Trophoblast cell (in vitro differentiated cells and primary cell): ENCODE data around the gene AEBP1.

Experiments
- DNase-seq, 2 donors: peaks; one replicate each; pipeline ENCODE4 v3.0.0-alpha.2; 2016
- H2AFZ ChIP-seq: 2 replicates; pipeline ENCODE4 v1.6.1; 2013; ENCODE audit warnings: low read length, moderate library complexity, mild to moderate bottlenecking; ENCODE audit not compliant: insufficient read depth, poor library complexity
- H2AK5ac ChIP-seq: 2 replicates; pipeline ENCODE4 v1.6.1; 2013; ENCODE audit warnings: mild to moderate bottlenecking, low read length
- H2BK120ac ChIP-seq: 2 replicates; pipeline ENCODE4 v1.6.1; 2013; ENCODE audit warnings: low read length, mild to moderate bottlenecking, moderate library complexity; ENCODE audit not compliant: insufficient read depth, poor library complexity
- H2BK12ac ChIP-seq: 2 replicates; pipeline ENCODE4 v1.6.1; 2013; ENCODE audit warnings: mild to moderate bottlenecking, low read length, moderate library complexity
- H2BK5ac ChIP-seq: 2 replicates; pipeline ENCODE4 v1.6.1; 2013; ENCODE audit warnings: low read length, low read depth, moderate library complexity, mild to moderate bottlenecking; ENCODE audit not compliant: poor library complexity
- H3K14ac ChIP-seq: 2 replicates; pipeline ENCODE4 v1.6.1; 2013; ENCODE audit warnings: mild to moderate bottlenecking, low read length
- H3K18ac ChIP-seq: 2 replicates; pipeline ENCODE4 v1.6.1; 2013; ENCODE audit warnings: mild to moderate bottlenecking, low read length
- H3K23ac ChIP-seq: 2 replicates; pipeline ENCODE4 v1.6.1; 2013; ENCODE audit warnings: low read length
- H3K27ac ChIP-seq: 2 replicates; pipeline ENCODE4 v1.5.1; 2013; ENCODE audit warnings: low read depth, mild to moderate bottlenecking, inconsistent platforms, low read length, moderate library complexity
- H3K27me3 ChIP-seq: 2 replicates; pipeline ENCODE4 v1.6.1; 2013; ENCODE audit warnings: inconsistent platforms, mild to moderate bottlenecking, low read length, moderate library complexity; ENCODE audit not compliant: insufficient read depth
- H3K36me3 ChIP-seq, 2 experiments: 1 replicate in 1 of 2; 2 replicates in 1 of 2; pipeline ENCODE4 v1.6.1; 2013; ENCODE audit warnings: low read length in 2 of 2, mild to moderate bottlenecking in 2 of 2, moderate library complexity in 1 of 2; ENCODE audit not compliant: insufficient read depth in 2 of 2, control insufficient read depth in 1 of 2
- H3K4ac ChIP-seq: 2 replicates; pipeline ENCODE4 v1.6.1; 2013; ENCODE audit warnings: low read depth, mild to moderate bottlenecking, low read length, moderate library complexity
- H3K4me1 ChIP-seq, 2 experiments: 1 replicate in 1 of 2; 2 replicates in 1 of 2; pipeline ENCODE4 v1.6.1; 2013; ENCODE audit warnings: low read length in 2 of 2, mild to moderate bottlenecking in 2 of 2, moderate library complexity in 1 of 2; ENCODE audit not compliant: insufficient read depth in 2 of 2, control insufficient read depth in 1 of 2
- H3K4me2 ChIP-seq: 2 replicates; pipeline ENCODE4 v1.6.1; 2013; ENCODE audit warnings: inconsistent platforms, mild to moderate bottlenecking, low read length, moderate library complexity
- H3K4me3 ChIP-seq: 2 replicates; pipeline ENCODE4 v1.5.1; 2013; ENCODE audit warnings: mild to moderate bottlenecking, low read depth, low read length, inconsistent platforms
- H3K79me1 ChIP-seq: one replicate; pipeline ENCODE4 v1.6.1; 2013; ENCODE audit warnings: low read length
- H3K79me2 ChIP-seq: 2 replicates; pipeline ENCODE4 v1.6.1; 2013; ENCODE audit warnings: low read length, mild to moderate bottlenecking; ENCODE audit not compliant: control insufficient read depth, insufficient read depth, poor library complexity
- H3K9ac ChIP-seq: 2 replicates; pipeline ENCODE4 v1.6.1; 2013; ENCODE audit warnings: mild to moderate bottlenecking, low read length
- H3K9me3 ChIP-seq: 2 replicates; pipeline ENCODE4 v1.6.1; 2013; ENCODE audit warnings: low read depth, mild to moderate bottlenecking, control low read depth, inconsistent platforms, low read length; ENCODE audit not compliant: insufficient read depth
- H4K12ac ChIP-seq: 2 replicates; pipeline ENCODE4 v1.6.1; 2013; ENCODE audit warnings: low read depth, mild to moderate bottlenecking, low read length, moderate library complexity
- H4K8ac ChIP-seq: 2 replicates; pipeline ENCODE4 v1.6.1; 2013; ENCODE audit warnings: low read depth, mild to moderate bottlenecking, low read length, moderate library complexity
- H4K91ac ChIP-seq: one replicate; pipeline ENCODE4 v1.6.1; 2013; ENCODE audit warnings: low read depth, mild to moderate bottlenecking, low read length, moderate library complexity
- WGBS: extraction: QIAGEN DNeasy Blood & Tissue Kit; methylation state at CpG from one replicate; pipeline ENCODE4 v1.1.7; 2013; ENCODE audit warnings: missing lambda C conversion rate; ENCODE audit not compliant: insufficient read length, insufficient coverage; ENCODE audit errors: extremely low coverage; 5-methylcytosine and 5-hydroxymethylcytosine counted together

AEBP1 gene

DNA sequence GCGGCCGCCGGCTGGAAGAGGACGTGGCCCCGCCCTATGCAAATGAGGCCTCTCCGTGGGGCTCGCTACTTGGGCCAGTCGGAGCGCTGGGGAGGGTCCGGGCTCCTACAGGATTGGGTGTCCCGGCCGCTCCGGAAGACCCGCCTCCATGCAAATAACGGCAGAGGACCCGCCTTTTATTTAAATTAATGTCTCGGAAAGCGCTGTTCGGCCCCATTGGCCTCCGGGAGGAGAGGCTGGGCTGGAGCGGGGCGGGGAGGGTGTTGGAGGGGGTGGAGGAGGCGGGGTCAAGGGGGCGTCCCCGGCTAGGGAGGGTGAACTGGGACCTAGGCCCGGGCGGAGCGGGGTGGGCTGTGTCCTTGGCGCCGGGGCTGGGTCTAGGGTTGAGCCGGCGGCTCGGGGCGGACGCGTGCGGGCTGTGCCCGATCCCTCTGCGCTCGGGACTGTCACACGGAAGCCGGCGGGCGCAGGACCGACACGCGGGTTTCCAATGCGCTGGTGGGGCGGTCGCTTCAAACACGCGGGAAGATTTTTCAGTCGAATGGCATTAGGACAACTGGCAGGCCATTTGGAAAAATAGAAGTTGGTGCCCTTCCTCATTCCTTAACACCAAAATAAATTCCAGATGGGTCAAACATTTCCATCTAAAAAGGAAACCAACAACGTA, 21.5 kb upstream of the AEBP1 start:
- peak overlapping the region; percentile 89 for H4K12ac ChIP-seq
- H3K4me2 ChIP-seq, result peak overlapping the region; percentile 80
- H3K4ac ChIP-seq, result no peak overlapping the region
- H3K27me3 ChIP-seq, result no peaks in the 10 kb centered on the region
- no peak overlapping the region for H2AK5ac ChIP-seq
- peak overlapping the region; percentile 14 for H3K18ac ChIP-seq
- no peak overlapping the region for H3K23ac ChIP-seq
- H3K79me2 ChIP-seq, result peaks cover 3% of the 10 kb centered on the region
- peak overlapping the region; percentile 73 for H3K4me3 ChIP-seq
- no peaks in the 10 kb centered on the region for H3K4me1 ChIP-seq
- peak overlapping the region; percentile 82 for H4K8ac ChIP-seq
- H3K14ac ChIP-seq, result peak overlapping the region; percentile 84
- peak overlapping the region; percentile 48 for H2BK120ac ChIP-seq
- peak overlapping the region; percentile 77 for H2BK5ac ChIP-seq
- peak overlapping the region; percentile 56 for H2AFZ ChIP-seq
- peak overlapping the region; percentile 50 for H2BK12ac ChIP-seq
- peaks cover 7% of the 10 kb centered on the region for H3K79me1 ChIP-seq
- peak; percentile 99 for DNase-seq
- H3K27ac ChIP-seq, result no peak overlapping the region
- WGBS, result no CpG with 5 or more reads among the region's 54 CpGs
- peaks cover 26 to 29% of the 10 kb centered on the region in 2 experiments for H3K36me3 ChIP-seq
- peak overlapping the region; percentile 70 for H4K91ac ChIP-seq
- H3K9me3 ChIP-seq, result no peaks in the 10 kb centered on the region
- H3K9ac ChIP-seq, result peak overlapping the region; percentile 54

- H3K36me3 ChIP-seq, result peaks cover 17 to 18% of the 10 kb centered on the region in 2 experiments
- peaks cover 7% of the 10 kb centered on the region for H3K79me1 ChIP-seq
- no peak overlapping the region for H3K4ac ChIP-seq
- no peak overlapping the region for H3K27ac ChIP-seq
- H3K18ac ChIP-seq, result no peak overlapping the region
- no peak overlapping the region for H4K91ac ChIP-seq
- peak overlapping the region; percentile 30 for H4K8ac ChIP-seq
- H3K4me1 ChIP-seq, result no peaks in the 10 kb centered on the region
- H2BK12ac ChIP-seq, result no peak overlapping the region
- H3K4me2 ChIP-seq, result no peak overlapping the region
- no peak overlapping the region for H2BK120ac ChIP-seq
- H2AK5ac ChIP-seq, result no peak overlapping the region
- no peaks in the 10 kb centered on the region for H3K27me3 ChIP-seq
- H3K14ac ChIP-seq, result no peak overlapping the region
- WGBS, result no CpG with 5 or more reads among the region's 3 CpGs
- peaks cover 3% of the 10 kb centered on the region for H3K79me2 ChIP-seq
- no peaks in the 10 kb centered on the region for H3K9me3 ChIP-seq
- no peak overlapping the region for H2BK5ac ChIP-seq
- no peak overlapping the region for H3K23ac ChIP-seq
- H2AFZ ChIP-seq, result no peak overlapping the region
- no peak overlapping the region for H4K12ac ChIP-seq
- H3K9ac ChIP-seq, result no peak overlapping the region
- no peak overlapping the region for H3K4me3 ChIP-seq
- DNase-seq, result no peak
Observed at GRCh38 chr7:44083796-44084195, 20.3 kb upstream of the AEBP1 start.

- H3K9ac ChIP-seq, result no peak overlapping the region
- no peak overlapping the region for H3K23ac ChIP-seq
- no peak overlapping the region for H2AFZ ChIP-seq
Observed at GRCh38 chr7:44084701-44085100, 19.4 kb upstream of the AEBP1 start.

DNA sequence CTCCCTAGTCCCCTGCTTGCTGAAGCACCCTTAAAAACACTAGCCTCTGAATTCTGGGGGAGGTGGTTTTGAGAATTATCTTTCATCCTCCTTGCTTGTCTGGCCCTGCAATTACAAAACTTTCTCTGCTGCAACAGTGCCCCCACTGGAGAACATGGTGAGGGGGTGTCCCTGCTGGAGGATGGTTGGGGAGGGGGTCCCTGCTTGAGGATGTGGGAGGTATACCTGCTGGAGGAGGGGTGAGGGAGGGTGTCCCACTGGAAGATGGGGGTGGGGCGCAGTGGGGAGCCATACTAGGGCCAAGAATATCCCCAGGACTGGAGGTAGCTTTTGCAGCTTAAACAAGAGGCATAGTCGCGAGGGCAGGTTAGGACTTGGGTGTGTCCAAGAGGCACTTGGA, 18.6 kb upstream of the AEBP1 start:
- Histone ChIP-seq H4K91ac (no peak overlapping the region), H3K9me3 (no peaks in the 10 kb centered on the region), H4K12ac (no peak overlapping the region), H3K27me3 (no peaks in the 10 kb centered on the region), H2BK120ac (no peak overlapping the region), H3K4me1 (no peaks in the 10 kb centered on the region), H3K4me3 (no peak overlapping the region), H3K18ac (no peak overlapping the region), H3K9ac (no peak overlapping the region), H4K8ac (no peak overlapping the region), H2AFZ (no peak overlapping the region), H3K4ac (no peak overlapping the region), H3K79me1 (peaks cover 7% of the 10 kb centered on the region), H3K79me2 (peaks cover 3% of the 10 kb centered on the region), H3K23ac (no peak overlapping the region), H2AK5ac (no peak overlapping the region), H3K14ac (no peak overlapping the region), H3K27ac (no peak overlapping the region), H3K36me3 (peaks cover 3% of the 10 kb centered on the region in 2 experiments), H3K4me2 (no peak overlapping the region), H2BK5ac (no peak overlapping the region), H2BK12ac (no peak overlapping the region)
- no CpG with 5 or more reads among the region's 3 CpGs for WGBS
- DNase-seq, result no peak

More at GRCh38 chr7:44084701-44085100, 19.4 kb upstream of the AEBP1 start:
- no peak overlapping the region for H2BK12ac ChIP-seq
- H3K18ac ChIP-seq, result no peak overlapping the region
- peaks cover 11% of the 10 kb centered on the region in 2 experiments for H3K36me3 ChIP-seq
- H3K4me1 ChIP-seq, result no peaks in the 10 kb centered on the region
- H3K27ac ChIP-seq, result no peak overlapping the region
- H4K12ac ChIP-seq, result no peak overlapping the region
- DNase-seq, result no peak
- no CpG with 5 or more reads among the region's 4 CpGs for WGBS
- H2BK5ac ChIP-seq, result no peak overlapping the region
- H3K9me3 ChIP-seq, result no peaks in the 10 kb centered on the region
- H3K4me2 ChIP-seq, result no peak overlapping the region
- no peak overlapping the region for H4K8ac ChIP-seq
- no peak overlapping the region for H2BK120ac ChIP-seq
- H3K14ac ChIP-seq, result no peak overlapping the region
- no peak overlapping the region for H2AK5ac ChIP-seq
- H3K4ac ChIP-seq, result no peak overlapping the region
- H3K27me3 ChIP-seq, result no peaks in the 10 kb centered on the region
- H3K79me2 ChIP-seq, result peaks cover 3% of the 10 kb centered on the region
- peaks cover 7% of the 10 kb centered on the region for H3K79me1 ChIP-seq
- H4K91ac ChIP-seq, result no peak overlapping the region
- H3K4me3 ChIP-seq, result no peak overlapping the region
